Skin of body (tissue), 2 donors: ENCODE results near the gene HRK. TPM values are rescaled to one million over a fixed set of nuclear protein-coding genes. Genes with fewer than 3 reads are reported as not detected.
A peak's percentile ranks its signal among the peaks of the same experiment; 100 is the strongest.

Experiments used
- DNase-seq: peaks from one replicate; lab custom pipeline; 2025; lab: John Stamatoyannopoulos, UW
- total RNA-seq: library from RNA; depleted of rRNA; stranded (reverse); fragments of >200 nt; gene quantifications from one replicate; pipeline ENCODE4 v1.2.3, GENCODE V29; 2014

Gene HRK
- total RNA-seq, 1 donor from 2014 or later: 0.10 TPM

GRCh38 chr12:116898669-116899068, 17.4 kb upstream of the HRK start:
- no peak for DNase-seq

GRCh38 chr12:116897476-116897875, 16.2 kb upstream of the HRK start:
- no peak for DNase-seq

- DNase-seq: no peak
Observed at GRCh38 chr12:116896411-116896924, 15.2 kb upstream of the HRK start.

- no peak for DNase-seq
Observed at GRCh38 chr12:116894913-116895312, 13.7 kb upstream of the HRK start.

GRCh38 chr12:116892349-116893140, 11.3 kb upstream of the HRK start:
- no peak for DNase-seq

- DNase-seq: no peak
Observed at GRCh38 chr12:116891019-116891418, 9.8 kb upstream of the HRK start.

GRCh38 chr12:116890330-116890729, 9.1 kb upstream of the HRK start:
- DNase-seq: no peak

GRCh38 chr12:116887897-116888296, 6.7 kb upstream of the HRK start:
- no peak for DNase-seq

GRCh38 chr12:116887244-116887643, 6.0 kb upstream of the HRK start:
- DNase-seq: no peak

- DNase-seq: no peak
Observed at GRCh38 chr12:116885491-116885890, 4.2 kb upstream of the HRK start.

- DNase-seq: no peak
Observed at GRCh38 chr12:116884871-116885270, 3.6 kb upstream of the HRK start.

GRCh38 chr12:116882742-116883141, 1.5 kb upstream of the HRK start:
- DNase-seq: no peak

GRCh38 chr12:116881877-116882507, 751 bp upstream of the HRK start:
- DNase-seq: no peak

- no peak for DNase-seq
Observed at GRCh38 chr12:116880817-116881324, 370 bp downstream of the HRK start.

GRCh38 chr12:116880213-116880816, 926 bp downstream of the HRK start:
- no peak for DNase-seq

GRCh38 chr12:116879509-116880212, 1.6 kb downstream of the HRK start:
- no peak for DNase-seq

- no peak for DNase-seq
Observed at GRCh38 chr12:116878567-116879508, 2.4 kb downstream of the HRK start.

GRCh38 chr12:116876151-116876869, 4.9 kb downstream of the HRK start:
- peak; percentile 73 for DNase-seq

GRCh38 chr12:116874324-116874995, 6.8 kb downstream of the HRK start:
- DNase-seq: no peak
